Astrocyte (in vitro differentiated cells and primary cell): ENCODE measurements around the gene ASPHD2.

Experiments used
- CTCF ChIP-seq: IDR thresholded peaks from 2 replicates; pipeline ENCODE4 v1.5.1; 2011; ENCODE audit warnings: low read depth, mild to moderate bottlenecking, inconsistent platforms, low read length, moderate library complexity; ENCODE audit not compliant: insufficient read depth
- EZH2 ChIP-seq: IDR thresholded peaks from 2 replicates; pipeline ENCODE4 v1.6.1; 2012; ENCODE audit warnings: mild to moderate bottlenecking, low read length, inconsistent platforms; ENCODE audit not compliant: insufficient read depth

GRCh38 chr22:26462641-26463040 lies 33.6 kb downstream of the ASPHD2 start:
- no peak for TF ChIP-seq CTCF
- no peak for TF ChIP-seq EZH2
